ENCODE data around the gene CADPS2. TPM values are rescaled to one million over a fixed set of nuclear protein-coding genes. Genes with fewer than 3 reads are reported as not detected.

Gene CADPS2
- total and polyA plus RNA-seq, 2 of the 8 experiments (the other 6 are each of a cell fraction or from before 2014, with no cell fraction given) = 8.9 to 22.3 TPM

GRCh38 chr7:122290476-122290875, 595.8 kb downstream of the CADPS2 start:
- no peak for FAIRE-seq
- H3K36me3 ChIP-seq (ENCODE audit: control insufficient read depth in 2 of 4, insufficient read depth in 4 of 4, low read length in 3 of 4) = no peaks in the 10 kb centered on the region; a peak in 1 of 8 replicates
- H3K14ac ChIP-seq (ENCODE audit: insufficient read length) = no peak overlapping the region
- WGBS, 2 experiments (ENCODE audit: extremely low coverage in 1 of 2, insufficient coverage in 1 of 2, insufficient read length in 1 of 2, insufficient replicate concordance in 2 of 2, low coverage in 1 of 2, low lambda C conversion rate in 2 of 2, missing lambda C conversion rate in 1 of 2) = 89% methylated on average over 1 of the region's 1 CpG; no CpG with 5 or more reads in 1 of the 2 experiments
- no peak overlapping the region for H4K8ac ChIP-seq (ENCODE audit: extremely low read depth, insufficient read depth, low read length)
- H4K91ac ChIP-seq (replicated peaks; ENCODE audit: insufficient read length, low read length) = no peak overlapping the region
- no peaks in the 10 kb centered on the region for H3K79me2 ChIP-seq (ENCODE audit: control insufficient read depth in 1 of 2, insufficient read depth in 2 of 2, low read length in 2 of 2)
- H2BK15ac ChIP-seq (ENCODE audit: low read length) = no peak overlapping the region
- no peaks in the 10 kb centered on the region for H4K20me1 ChIP-seq (replicated peaks in 1 of 2; ENCODE audit: control insufficient read depth in 1 of 2, insufficient read depth in 2 of 2, low read length in 2 of 2)
- ChIA-PET POLR2A (ENCODE audit: partially characterized antibody) (no interaction called here), CTCF (ENCODE audit: partially characterized antibody) (interaction anchor here (0.7 to 2.1 kb wide), 5 partner anchors 72 to 245 kb away, joined by 3 to 7 read pairs (median 3); no protein-coding TSS in a partner anchor)
- H3K79me1 ChIP-seq (ENCODE audit: low read depth, low read length) = no peaks in the 10 kb centered on the region
- no peak for DNase-seq (ENCODE audit: low read depth in 1 of 2, low spot score in 2 of 2)
- no peak overlapping the region for H2BK12ac ChIP-seq (ENCODE audit: low read depth, low read length)
- H3K4me2 ChIP-seq (ENCODE audit: insufficient read depth in 1 of 2, low read depth in 2 of 2, low read length in 2 of 2) = no peak overlapping the region
- H2BK20ac ChIP-seq (ENCODE audit: low read length) = no peak overlapping the region
- H2AFZ ChIP-seq (ENCODE audit: low read length) = no peak overlapping the region
- no peak overlapping the region for H3K9ac ChIP-seq (replicated peaks in 1 of 4; ENCODE audit: extremely low read depth in 1 of 4, low read depth in 3 of 4, low read length in 3 of 4)
- H3K27me3 ChIP-seq (replicated peaks in 1 of 4; ENCODE audit: control insufficient read depth in 3 of 4, extremely low read depth in 1 of 4, insufficient read depth in 3 of 4, low read length in 3 of 4) = no peaks in the 10 kb centered on the region
- H3K18ac ChIP-seq (ENCODE audit: extremely low read depth, low read length) = no peak overlapping the region
- peaks cover 0 to 3% of the 10 kb centered on the region in 2 experiments; a peak in 1 of 4 replicates for H3K9me3 ChIP-seq (ENCODE audit: insufficient read depth in 2 of 2, low read depth in 1 of 2, low read length in 1 of 2)
- H3K4me3 ChIP-seq (ENCODE audit: extremely low read depth in 1 of 4, insufficient read depth in 2 of 4, low read depth in 3 of 4, low read length in 4 of 4) = no peak overlapping the region
- H3K4ac ChIP-seq (replicated peaks; ENCODE audit: insufficient read length, low read depth, low read length) = no peak overlapping the region
- H2BK5ac ChIP-seq (ENCODE audit: low read depth, low read length) = no peak overlapping the region
- peaks cover 0 to 1% (median 0%) of the 10 kb centered on the region in 4 experiments; a peak in 1 of 7 replicates for H3K4me1 ChIP-seq (replicated peaks in 1 of 4; ENCODE audit: control insufficient read depth in 3 of 4, insufficient read depth in 4 of 4, low read length in 3 of 4)
- no peak overlapping the region for H3K23ac ChIP-seq (ENCODE audit: insufficient read length)
- TF ChIP-seq, protein P1, sequence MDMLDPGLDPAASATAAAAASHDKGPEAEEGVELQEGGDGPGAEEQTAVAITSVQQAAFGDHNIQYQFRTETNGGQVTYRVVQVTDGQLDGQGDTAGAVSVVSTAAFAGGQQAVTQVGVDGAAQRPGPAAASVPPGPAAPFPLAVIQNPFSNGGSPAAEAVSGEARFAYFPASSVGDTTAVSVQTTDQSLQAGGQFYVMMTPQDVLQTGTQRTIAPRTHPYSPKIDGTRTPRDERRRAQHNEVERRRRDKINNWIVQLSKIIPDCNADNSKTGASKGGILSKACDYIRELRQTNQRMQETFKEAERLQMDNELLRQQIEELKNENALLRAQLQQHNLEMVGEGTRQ (IDR thresholded peaks at IDR 0.05; ENCODE audit: low read length) = no peak
- peak; percentile 53 to 59 for TF ChIP-seq RAD21 (IDR thresholded peaks at IDR 0.05 in 1 of 2, conservative IDR thresholded peaks at IDR 0.05 in 1 of 2; ENCODE audit: low read depth in 2 of 2, low read length in 2 of 2)
- no peak overlapping the region for H2AK5ac ChIP-seq (ENCODE audit: low read depth, low read length)
- no peak overlapping the region for H2BK120ac ChIP-seq (replicated peaks; ENCODE audit: low read depth, low read length)
- no peak overlapping the region for H4K5ac ChIP-seq (ENCODE audit: insufficient read length, low read depth, low read length)
- H3K23me2 ChIP-seq (ENCODE audit: low read depth, low read length) = no peaks in the 10 kb centered on the region
- H3K27ac ChIP-seq (ENCODE audit: low read depth, low read length) = no peak overlapping the region
- H3K56ac ChIP-seq (replicated peaks; ENCODE audit: insufficient read length, low read depth, low read length) = no peak overlapping the region

Data from H1 (cell line).